ENCODE results near the gene PLCB1. TPM values are rescaled to one million over a fixed set of nuclear protein-coding genes. Genes with fewer than 3 reads are reported as not detected.

The PLCB1 gene
- total RNA-seq, 6 experiments from 2014 or later = 17.2 to 25.7 (median 23.1) TPM

GRCh38 chr20:8353512-8353911, 221.4 kb downstream of the PLCB1 start:
- Mint-ChIP-seq H3K27ac (no peak overlapping the region), H3K36me3 (ENCODE audit: low read depth) (peaks cover 7% of the 10 kb centered on the region), H3K9me3 (no peaks in the 10 kb centered on the region), H3K4me3 (no peak overlapping the region), H3K4me1 (ENCODE audit: low read depth) (peaks cover under 1% of the 10 kb centered on the region), H3K27me3 (ENCODE audit: insufficient read depth) (peaks cover 2% of the 10 kb centered on the region; the same call in 1 of the 2 replicates)
- no peak for TF ChIP-seq CTCF (IDR thresholded peaks at IDR 0.05)
- no peak for DNase-seq

GRCh38 chr20:8355453-8355852, 223.4 kb downstream of the PLCB1 start:
- no peak overlapping the region for H3K4me3 Mint-ChIP-seq
- peaks cover 2% of the 10 kb centered on the region; the same call in 1 of the 2 replicates for H3K27me3 Mint-ChIP-seq (ENCODE audit: insufficient read depth)
- no peak overlapping the region for H3K27ac Mint-ChIP-seq
- no peak for DNase-seq
- peaks cover 2% of the 10 kb centered on the region for H3K36me3 Mint-ChIP-seq (ENCODE audit: low read depth)
- TF ChIP-seq CTCF (IDR thresholded peaks at IDR 0.05) = no peak
- H3K4me1 Mint-ChIP-seq (ENCODE audit: low read depth) = peaks cover 8% of the 10 kb centered on the region
- no peaks in the 10 kb centered on the region for H3K9me3 Mint-ChIP-seq

- Mint-ChIP-seq H3K27ac (no peak overlapping the region), H3K9me3 (no peaks in the 10 kb centered on the region), H3K36me3 (ENCODE audit: low read depth) (no peaks in the 10 kb centered on the region), H3K27me3 (ENCODE audit: insufficient read depth) (peaks cover 2% of the 10 kb centered on the region; the same call in 1 of the 2 replicates), H3K4me1 (ENCODE audit: low read depth) (peaks cover 22% of the 10 kb centered on the region), H3K4me3 (no peak overlapping the region)
- DNase-seq = no peak
- no peak for TF ChIP-seq CTCF (IDR thresholded peaks at IDR 0.05)
These were observed 224.7 kb downstream of the PLCB1 start for GRCh38 chr20:8356806-8357205.

GRCh38 chr20:8357703-8358102, 225.6 kb downstream of the PLCB1 start:
- no peaks in the 10 kb centered on the region for H3K36me3 Mint-ChIP-seq (ENCODE audit: low read depth)
- H3K27me3 Mint-ChIP-seq (ENCODE audit: insufficient read depth) = peaks cover 2% of the 10 kb centered on the region; the same call in 1 of the 2 replicates
- peaks cover 29% of the 10 kb centered on the region for H3K4me1 Mint-ChIP-seq (ENCODE audit: low read depth)
- TF ChIP-seq CTCF (IDR thresholded peaks at IDR 0.05) = no peak
- H3K9me3 Mint-ChIP-seq = no peaks in the 10 kb centered on the region
- no peak overlapping the region for H3K4me3 Mint-ChIP-seq
- no peak for DNase-seq
- no peak overlapping the region for H3K27ac Mint-ChIP-seq

GRCh38 chr20:8360035-8360434, 228.0 kb downstream of the PLCB1 start:
- no peak for DNase-seq
- no peaks in the 10 kb centered on the region for H3K36me3 Mint-ChIP-seq (ENCODE audit: low read depth)
- no peak overlapping the region for H3K27ac Mint-ChIP-seq
- peaks cover 2% of the 10 kb centered on the region; the same call in 1 of the 2 replicates for H3K27me3 Mint-ChIP-seq (ENCODE audit: insufficient read depth)
- no peak overlapping the region for H3K4me3 Mint-ChIP-seq
- peaks cover 36% of the 10 kb centered on the region for H3K4me1 Mint-ChIP-seq (ENCODE audit: low read depth)
- no peaks in the 10 kb centered on the region for H3K9me3 Mint-ChIP-seq
- TF ChIP-seq CTCF (IDR thresholded peaks at IDR 0.05) = no peak

All from HFFc6 (cell line).